IMR-90 (cell line): Measurements from ENCODE around the gene PZP. TPM values are rescaled to one million over a fixed set of nuclear protein-coding genes. Genes with fewer than 3 reads are reported as not detected.

Experiments
- ATAC-seq: fragments of 200-7000 bp; cut with Tn5 transposase; 2 replicates; pipeline ENCODE4 v1.9.1; 2020; ENCODE audit warnings: low read depth, mild to moderate bottlenecking, moderate library complexity
- BruUV-seq: library from RNA; stranded (reverse); fragments of 400-500 nt; replicated peaks from 2 replicates; lab custom pipeline; 2021; lab: Mats Ljungman, UMichigan
- CTCF ChIA-PET: fragments of 300-600 bp; formaldehyde crosslinking; extraction: SDS; loops from one replicate; lab custom pipeline; 2021; ENCODE audit warnings: antibody characterized with exemption; lab: Yijun Ruan, JAX
- POLR2A ChIA-PET: fragments of 300-600 bp; sonication (Branson Sonifier 250); formaldehyde crosslinking; loops from one replicate; lab custom pipeline; 2022; ENCODE audit warnings: antibody characterized with exemption; ENCODE audit not compliant: unreplicated experiment; lab: Charles Lee
- DNase-seq: peaks from one replicate; pipeline ENCODE4 v3.0.0; 2013
- H2AFZ ChIP-seq: replicated peaks from 2 replicates; pipeline ENCODE3; 2013; ENCODE audit warnings: low read length, mild to moderate bottlenecking; ENCODE audit not compliant: poor library complexity
- H2AK5ac ChIP-seq: 2 replicates; pipeline ENCODE4 v1.6.1; 2013; ENCODE audit warnings: low read depth, low read length, inconsistent platforms
- H2AK9ac ChIP-seq: replicated peaks from 2 replicates; pipeline ENCODE3; 2013; ENCODE audit warnings: mild to moderate bottlenecking, low read depth, low read length, moderate library complexity; ENCODE audit not compliant: poor library complexity
- H2BK120ac ChIP-seq: 2 replicates; pipeline ENCODE4 v1.6.1; 2013; ENCODE audit warnings: low read depth, low read length, inconsistent platforms
- H2BK15ac ChIP-seq: 3 replicates; pipeline ENCODE4 v1.6.1; 2013; ENCODE audit warnings: low read depth, low read length, inconsistent platforms
- H2BK20ac ChIP-seq: 2 replicates; pipeline ENCODE4 v1.6.1; 2013; ENCODE audit warnings: low read depth, mild to moderate bottlenecking, inconsistent platforms, low read length, moderate library complexity
- H2BK5ac ChIP-seq: 2 replicates; pipeline ENCODE4 v1.6.1; 2013; ENCODE audit warnings: mild to moderate bottlenecking, low read depth, low read length, inconsistent platforms; ENCODE audit not compliant: poor library complexity, severe bottlenecking
- H3K14ac ChIP-seq: replicated peaks from 2 replicates; pipeline ENCODE4 v1.6.1; 2013; ENCODE audit warnings: low read depth, low read length, inconsistent platforms
- H3K18ac ChIP-seq: 2 replicates; pipeline ENCODE4 v1.6.1; 2013; ENCODE audit warnings: low read depth, low read length, control low read depth
- H3K23ac ChIP-seq: 2 replicates; pipeline ENCODE4 v1.6.1; 2013; ENCODE audit warnings: low read depth, low read length, inconsistent platforms
- H3K27ac ChIP-seq: 2 replicates; pipeline ENCODE4 v1.5.1; 2013; ENCODE audit warnings: mild to moderate bottlenecking, control low read depth, low read length; ENCODE audit not compliant: insufficient read depth
- H3K27me3 ChIP-seq: 2 replicates; pipeline ENCODE4 v1.6.1; 2013; ENCODE audit warnings: low read length; ENCODE audit not compliant: control insufficient read depth, insufficient read depth
- H3K36me3 ChIP-seq: 2 replicates; pipeline ENCODE4 v1.6.1; 2013; ENCODE audit warnings: low read length, mixed read lengths; ENCODE audit not compliant: control insufficient read depth, insufficient read depth
- H3K4ac ChIP-seq: 2 replicates; pipeline ENCODE4 v1.6.1; 2013; ENCODE audit warnings: low read depth, low read length, inconsistent platforms
- H3K4me1 ChIP-seq: 2 replicates; pipeline ENCODE4 v1.6.1; 2013; ENCODE audit warnings: low read length, mixed read lengths; ENCODE audit not compliant: control insufficient read depth, insufficient read depth
- H3K4me2 ChIP-seq: 2 replicates; pipeline ENCODE4 v1.6.1; 2013; ENCODE audit warnings: low read depth, mild to moderate bottlenecking, control low read depth, low read length, moderate library complexity
- H3K4me3 ChIP-seq: 2 replicates; pipeline ENCODE4 v1.5.1; 2013; ENCODE audit warnings: low read depth, mild to moderate bottlenecking, control low read depth, low read length, moderate library complexity; ENCODE audit not compliant: insufficient read depth
- H3K56ac ChIP-seq: 2 replicates; pipeline ENCODE4 v1.6.1; 2013; ENCODE audit warnings: low read length, inconsistent platforms; ENCODE audit not compliant: insufficient read depth; ENCODE audit errors: extremely low read depth
- H3K79me1 ChIP-seq, 2 experiments: 2 replicates each; pipeline ENCODE4 v1.6.1; 2013; ENCODE audit warnings: low read length in 2 of 2, inconsistent platforms in 1 of 2, low read depth in 1 of 2
- H3K9ac ChIP-seq: 2 replicates; pipeline ENCODE4 v1.6.1; 2013; ENCODE audit warnings: low read depth, low read length, control low read depth
- H3K9me1 ChIP-seq: 2 replicates; pipeline ENCODE4 v1.6.1; 2013; ENCODE audit warnings: low read length, inconsistent platforms; ENCODE audit not compliant: insufficient read depth
- H3K9me3 ChIP-seq: 2 replicates; pipeline ENCODE4 v1.6.1; 2013; ENCODE audit warnings: low read length; ENCODE audit not compliant: control insufficient read depth, insufficient read depth
- H4K20me1 ChIP-seq: 2 replicates; pipeline ENCODE4 v1.6.1; 2013; ENCODE audit warnings: low read length, inconsistent platforms; ENCODE audit not compliant: insufficient read depth
- H4K5ac ChIP-seq: 2 replicates; pipeline ENCODE4 v1.6.1; 2013; ENCODE audit warnings: mild to moderate bottlenecking, low read depth, low read length, control low read depth
- H4K8ac ChIP-seq, 2 experiments: 2 replicates each; pipeline ENCODE4 v1.6.1; 2013; ENCODE audit warnings: low read depth in 2 of 2, low read length in 2 of 2, control low read depth in 1 of 2, inconsistent platforms in 1 of 2
- H4K91ac ChIP-seq: 2 replicates; pipeline ENCODE4 v1.6.1; 2013; ENCODE audit warnings: low read depth, low read length, inconsistent platforms; ENCODE audit not compliant: insufficient read depth
- BHLHE40 ChIP-seq: fragments of 150-350 bp; IDR thresholded peaks from 2 replicates; pipeline ENCODE4 v1.6.1; 2016; ENCODE audit warnings: mild to moderate bottlenecking, low read depth, low read length
- CHD1 ChIP-seq: IDR thresholded peaks from 2 replicates; pipeline ENCODE4 v1.6.1; 2012; ENCODE audit warnings: low read depth, low read length, improper control_type of control experiment
- MAZ ChIP-seq: IDR thresholded peaks from 2 replicates; pipeline ENCODE4 v1.6.1; 2012; ENCODE audit warnings: low read depth, mild to moderate bottlenecking, low read length, improper control_type of control experiment, moderate library complexity, borderline replicate concordance
- MXI1 ChIP-seq: IDR thresholded peaks from 2 replicates; pipeline ENCODE4 v1.6.1; 2012; ENCODE audit warnings: low read depth, mild to moderate bottlenecking, low read length, moderate library complexity, borderline replicate concordance
- NFE2L2 ChIP-seq: fragments of 150-350 bp; IDR thresholded peaks from 2 replicates; pipeline ENCODE4 v1.6.1; 2016; ENCODE audit warnings: low read depth, mild to moderate bottlenecking, low read length
- RAD21 ChIP-seq: IDR thresholded peaks from 2 replicates; pipeline ENCODE4 v1.6.1; 2012; ENCODE audit warnings: low read length, improper control_type of control experiment
- RCOR1 ChIP-seq: IDR thresholded peaks from 2 replicates; pipeline ENCODE4 v1.6.1; 2012; ENCODE audit warnings: mild to moderate bottlenecking, low read length, improper control_type of control experiment; ENCODE audit not compliant: insufficient replicate concordance
- RFX5 ChIP-seq: IDR thresholded peaks from 2 replicates; pipeline ENCODE4 v1.8.0; 2012; ENCODE audit warnings: low read depth, mild to moderate bottlenecking, low read length, moderate library complexity
- SMC3 ChIP-seq: fragments of 150-350 bp; IDR thresholded peaks from 2 replicates; pipeline ENCODE4 v1.6.1; 2016; ENCODE audit warnings: low read depth, mild to moderate bottlenecking, antibody characterized with exemption, low read length, moderate library complexity
- WGBS, 2 experiments: methylation state at CpG; one replicate each; pipeline versions ENCODE4 v1.1.5 to v1.1.7; 2013; ENCODE audit warnings: missing lambda C conversion rate in 2 of 2; ENCODE audit not compliant: insufficient read length in 1 of 2; ENCODE audit errors: extremely low coverage in 2 of 2; 5-methylcytosine and 5-hydroxymethylcytosine counted together
- dilution Hi-C: fragments of 300-500 bp; cut with HindIII; formaldehyde crosslinking; loops from one replicate; pipeline ENCODE4 v1.14.3; 2018; ENCODE audit warnings: low sequenced_read_pairs; ENCODE audit not compliant: unreplicated experiment
- in situ Hi-C: fragments of 300-500 bp; cut with MboI; formaldehyde crosslinking; loops from 3 replicates; pipeline ENCODE4 v1.14.3; 2019; ENCODE audit warnings: low sequenced_read_pairs, inconsistent platforms, mixed read lengths
- intact Hi-C: fragments of 100-400 bp; cut with micrococcal nuclease; formaldehyde crosslinking; loops from 2 replicates; pipeline ENCODE4 v1.10.0; 2022
- polyA plus RNA-seq, 3 experiments: library from polyadenylated mRNA; depleted of rRNA; stranded (reverse); fragments of >200 nt; gene quantifications; 2 replicates each; pipeline ENCODE4 v1.2.3, GENCODE V29; 2012; ENCODE audit warnings: low replicate concordance in 1 of 3
- total RNA-seq: library from RNA; depleted of rRNA; stranded (reverse); fragments of >200 nt; gene quantifications from 2 replicates; pipeline ENCODE4 v1.2.3, GENCODE V29; 2012
- TF ChIP-seq, protein P1 (sequence below): fragments of 150-350 bp; IDR thresholded peaks from 2 replicates; pipeline ENCODE4 v1.6.1; 2017; ENCODE audit warnings: mild to moderate bottlenecking, antibody characterized with exemption, low read length, low read depth

The PZP gene
- total and polyA plus RNA-seq, 2 of the 4 experiments (the other 2 are of a cell fraction), result not detected

DNA sequence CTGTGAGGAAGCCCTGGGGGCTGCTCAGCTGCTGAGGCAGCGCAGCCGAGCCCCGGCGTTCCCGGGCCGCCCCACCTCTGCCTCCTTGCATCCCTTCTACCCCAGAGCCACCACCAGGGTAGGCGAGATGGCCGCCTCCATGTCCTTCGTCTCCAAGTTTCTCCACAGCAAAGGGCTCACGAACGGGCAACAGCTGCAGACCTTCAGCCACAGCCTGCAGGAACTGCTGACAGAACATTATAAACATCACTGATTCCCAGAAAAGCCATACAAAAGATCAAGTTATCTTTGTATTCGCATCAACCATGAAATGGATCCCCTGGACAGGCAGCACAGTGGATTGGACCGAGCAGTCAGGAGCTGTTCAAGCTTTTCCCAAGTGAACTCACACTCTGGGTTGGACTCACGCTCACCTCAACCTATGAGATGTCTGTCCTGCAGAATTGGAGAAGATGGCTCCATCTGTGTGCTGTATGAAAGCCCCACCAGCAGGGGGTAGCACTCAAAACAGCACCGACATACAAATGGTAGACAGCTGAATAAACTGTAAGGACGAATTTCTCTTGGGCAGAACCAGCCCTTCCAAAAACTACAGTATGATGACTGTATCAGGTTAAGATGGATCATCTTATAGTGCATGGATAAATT is 73.1 kb downstream of the PZP start:
- Histone ChIP-seq H3K4me2 (peak overlapping the region; percentile 25; the same call in 1 of the 2 replicates), H3K27ac (peak overlapping the region; percentile 84; the same call in 1 of the 2 replicates), H3K79me1 (no peaks in the 10 kb centered on the region), H3K9me1 (no peaks in the 10 kb centered on the region), H3K14ac (no peak overlapping the region), H2AK9ac (no peak overlapping the region), H4K8ac (no peak overlapping the region), H4K20me1 (no peaks in the 10 kb centered on the region), H2BK20ac (no peak overlapping the region), H3K36me3 (no peaks in the 10 kb centered on the region), H2BK5ac (no peak overlapping the region), H2BK120ac (no peak overlapping the region), H2AK5ac (no peak overlapping the region), H3K4ac (no peak overlapping the region), H3K18ac (peak overlapping the region; percentile 80; the same call in 1 of the 2 replicates), H3K56ac (no peak overlapping the region), H3K27me3 (no peaks in the 10 kb centered on the region), H4K91ac (no peak overlapping the region; the same call in 1 of the 2 replicates), H2BK15ac (no peak overlapping the region), H3K9ac (no peak overlapping the region), H3K4me1 (peaks cover 5% of the 10 kb centered on the region; the same call in 1 of the 2 replicates), H2AFZ (peak overlapping the region; percentile 56), H3K9me3 (no peaks in the 10 kb centered on the region), H3K23ac (no peak overlapping the region), H3K4me3 (no peak overlapping the region), H4K5ac (peak overlapping the region; percentile 73; the same call in 1 of the 2 replicates)
- intact Hi-C loops, result no loop called here
- BruUV-seq, result no TSS peak
- peak; percentile 3 for DNase-seq
- TF ChIP-seq MAZ (no peak), RAD21 (no peak), CHD1 (no peak), NFE2L2 (no peak), RCOR1 (no peak), RFX5 (no peak), SMC3 (no peak), MXI1 (no peak), BHLHE40 (no peak)
- TF ChIP-seq, protein P1, sequence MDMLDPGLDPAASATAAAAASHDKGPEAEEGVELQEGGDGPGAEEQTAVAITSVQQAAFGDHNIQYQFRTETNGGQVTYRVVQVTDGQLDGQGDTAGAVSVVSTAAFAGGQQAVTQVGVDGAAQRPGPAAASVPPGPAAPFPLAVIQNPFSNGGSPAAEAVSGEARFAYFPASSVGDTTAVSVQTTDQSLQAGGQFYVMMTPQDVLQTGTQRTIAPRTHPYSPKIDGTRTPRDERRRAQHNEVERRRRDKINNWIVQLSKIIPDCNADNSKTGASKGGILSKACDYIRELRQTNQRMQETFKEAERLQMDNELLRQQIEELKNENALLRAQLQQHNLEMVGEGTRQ, result no peak
- ATAC-seq, result peak; percentile 48
- CTCF ChIA-PET, result interaction anchor here (1.0 to 1.8 kb wide), 2 partner anchors 14 to 33 kb away, joined by 3 read pairs; no protein-coding TSS in a partner anchor
- in situ Hi-C loops, result no loop called here
- dilution Hi-C loops, result no loop called here
- WGBS, 2 experiments, result 0% methylated on average over 1 of the region's 16 CpGs; no CpG with 5 or more reads in 1 of the 2 experiments
- POLR2A ChIA-PET, result no interaction called here
